ENCODE measurements around the gene IGSF1. TPM values are rescaled to one million over a fixed set of nuclear protein-coding genes. Genes with fewer than 3 reads are reported as not detected.

The IGSF1 gene
- total and polyA plus RNA-seq, 2 of the 13 experiments (the other 11 are each of a cell fraction or from before 2014, with no cell fraction given), result 58.7 to 108 TPM

DNA sequence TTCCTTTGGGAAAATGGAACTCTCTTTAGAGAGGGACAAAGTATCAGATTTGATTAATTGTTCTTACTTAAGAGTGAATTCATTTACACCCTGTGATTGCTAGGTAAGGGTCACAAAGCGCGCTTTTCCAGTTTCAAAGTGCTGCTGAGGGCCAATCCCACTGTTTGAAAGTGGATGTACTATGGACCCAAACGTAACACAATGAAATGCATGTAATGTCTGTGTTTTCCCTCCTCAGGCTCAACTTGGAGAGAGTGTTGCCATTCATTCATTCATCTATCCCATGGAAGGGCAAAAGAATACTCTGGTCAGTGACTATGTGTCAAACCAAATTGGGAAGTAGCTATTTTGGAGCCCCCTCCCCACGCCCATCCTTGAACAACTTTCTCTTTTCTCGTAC, 16.1 kb downstream of the IGSF1 start (continued):
- TF ChIP-seq SOX13 (IDR thresholded peaks at IDR 0.05), result no peak
- TF ChIP-seq SOX13 (CRISPR knock-in tag; conservative IDR thresholded peaks at IDR 0.05 in 1 of 2, IDR thresholded peaks at IDR 0.05 in 1 of 2), result peak in 1 of 2 experiments; percentile 40; a peak in 1 of 4 replicates
- TF ChIP-seq ZNF30 (CRISPR knock-in tag; IDR thresholded peaks at IDR 0.05), result no peak
- peak; percentile 70 for TF ChIP-seq HNF4A (CRISPR knock-in tag; IDR thresholded peaks at IDR 0.05)
- TF ChIP-seq, protein P1, sequence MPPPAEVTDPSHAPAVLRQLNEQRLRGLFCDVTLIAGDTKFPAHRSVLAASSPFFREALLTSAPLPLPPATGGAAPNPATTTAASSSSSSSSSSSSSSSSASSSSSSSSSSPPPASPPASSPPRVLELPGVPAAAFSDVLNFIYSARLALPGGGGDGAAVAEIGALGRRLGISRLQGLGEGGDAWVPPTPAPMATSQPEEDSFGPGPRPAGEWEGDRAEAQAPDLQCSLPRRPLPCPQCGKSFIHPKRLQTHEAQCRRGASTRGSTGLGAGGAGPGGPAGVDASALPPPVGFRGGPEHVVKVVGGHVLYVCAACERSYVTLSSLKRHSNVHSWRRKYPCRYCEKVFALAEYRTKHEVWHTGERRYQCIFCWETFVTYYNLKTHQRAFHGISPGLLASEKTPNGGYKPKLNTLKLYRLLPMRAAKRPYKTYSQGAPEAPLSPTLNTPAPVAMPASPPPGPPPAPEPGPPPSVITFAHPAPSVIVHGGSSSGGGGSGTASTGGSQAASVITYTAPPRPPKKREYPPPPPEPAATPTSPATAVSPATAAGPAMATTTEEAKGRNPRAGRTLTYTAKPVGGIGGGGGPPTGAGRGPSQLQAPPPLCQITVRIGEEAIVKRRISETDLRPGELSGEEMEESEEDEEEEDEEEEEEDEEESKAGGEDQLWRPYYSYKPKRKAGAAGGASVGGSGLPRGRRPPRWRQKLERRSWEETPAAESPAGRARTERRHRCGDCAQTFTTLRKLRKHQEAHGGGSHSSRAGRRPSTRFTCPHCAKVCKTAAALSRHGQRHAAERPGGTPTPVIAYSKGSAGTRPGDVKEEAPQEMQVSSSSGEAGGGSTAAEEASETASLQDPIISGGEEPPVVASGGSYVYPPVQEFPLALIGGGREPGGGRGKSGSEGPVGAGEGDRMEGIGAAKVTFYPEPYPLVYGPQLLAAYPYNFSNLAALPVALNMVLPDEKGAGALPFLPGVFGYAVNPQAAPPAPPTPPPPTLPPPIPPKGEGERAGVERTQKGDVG (CRISPR knock-in tag; IDR thresholded peaks at IDR 0.05; ENCODE audit: borderline replicate concordance), result no peak

GRCh38 chrX:131271826-131272225, 17.3 kb downstream of the IGSF1 start:
- CTCF ChIA-PET (ENCODE audit: low intra/inter-chr PET ratio, low total read pairs), result no interaction called here
- BruUV-seq (replicated peaks), result no TSS peak
- peak; percentile 83 for ATAC-seq
- TF ChIP-seq CEBPB (IDR thresholded peaks at IDR 0.05; ENCODE audit: borderline replicate concordance, low read depth, low read length), result peak; percentile 54; the same call in 1 of the 2 replicates
- TF ChIP-seq MAFG (CRISPR knock-in tag; IDR thresholded peaks at IDR 0.05), result no peak
- TF ChIP-seq MIER3 (CRISPR knock-in tag; IDR thresholded peaks at IDR 0.05; ENCODE audit: borderline replicate concordance), result 0 out of 2 replicates have a peak, but pooled peaks have one; percentile 29
- TF ChIP-seq, protein P2, sequence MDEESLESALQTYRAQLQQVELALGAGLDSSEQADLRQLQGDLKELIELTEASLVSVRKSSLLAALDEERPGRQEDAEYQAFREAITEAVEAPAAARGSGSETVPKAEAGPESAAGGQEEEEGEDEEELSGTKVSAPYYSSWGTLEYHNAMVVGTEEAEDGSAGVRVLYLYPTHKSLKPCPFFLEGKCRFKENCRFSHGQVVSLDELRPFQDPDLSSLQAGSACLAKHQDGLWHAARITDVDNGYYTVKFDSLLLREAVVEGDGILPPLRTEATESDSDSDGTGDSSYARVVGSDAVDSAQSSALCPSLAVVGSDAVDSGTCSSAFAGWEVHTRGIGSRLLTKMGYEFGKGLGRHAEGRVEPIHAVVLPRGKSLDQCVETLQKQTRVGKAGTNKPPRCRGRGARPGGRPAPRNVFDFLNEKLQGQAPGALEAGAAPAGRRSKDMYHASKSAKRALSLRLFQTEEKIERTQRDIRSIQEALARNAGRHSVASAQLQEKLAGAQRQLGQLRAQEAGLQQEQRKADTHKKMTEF (CRISPR knock-in tag; IDR thresholded peaks at IDR 0.05), result peak; percentile 30; the same call in 1 of the 2 replicates
- TF ChIP-seq SOX5 (CRISPR knock-in tag; IDR thresholded peaks at IDR 0.05; ENCODE audit: borderline replicate concordance), result peak; percentile 33; the same call in 1 of the 2 replicates
- peak; percentile 88 for TF ChIP-seq NCOR1 (IDR thresholded peaks at IDR 0.05; ENCODE audit: borderline replicate concordance, low read length)
- peak in 1 of 2 experiments; percentile 61; a peak in 2 of 4 replicates for TF ChIP-seq EP300 (IDR thresholded peaks at IDR 0.05; ENCODE audit: low read depth in 2 of 2, low read length in 2 of 2)
- no peak for TF ChIP-seq EP300 (CRISPR knock-in tag; IDR thresholded peaks at IDR 0.05; ENCODE audit: borderline replicate concordance)
- 0 out of 2 replicates have a peak, but pooled peaks have one; percentile 48 for TF ChIP-seq PHF21A (CRISPR knock-in tag; IDR thresholded peaks at IDR 0.05)
- peak; percentile 87; the same call in 1 of the 2 replicates for TF ChIP-seq RBAK (CRISPR knock-in tag; IDR thresholded peaks at IDR 0.05)
- no peak for TF ChIP-seq NFE2 (CRISPR knock-in tag; IDR thresholded peaks at IDR 0.05)
- TF ChIP-seq SIX4 (CRISPR knock-in tag; IDR thresholded peaks at IDR 0.05), result no peak; the same call in 1 of the 2 replicates
- no peak for TF ChIP-seq ZNF143 (CRISPR knock-in tag; IDR thresholded peaks at IDR 0.05)
- no peak for TF ChIP-seq ZNF263 (CRISPR knock-in tag; IDR thresholded peaks at IDR 0.05)
- TF ChIP-seq ZC3H4 (CRISPR knock-in tag; IDR thresholded peaks at IDR 0.05; ENCODE audit: borderline replicate concordance), result no peak
- TF ChIP-seq NCOA2 (CRISPR knock-in tag; IDR thresholded peaks at IDR 0.05), result peak; percentile 61
- no peak for TF ChIP-seq CBFB (CRISPR knock-in tag; IDR thresholded peaks at IDR 0.05)

More at GRCh38 chrX:131271826-131272225, 17.3 kb downstream of the IGSF1 start:
- H3K4me3 ChIP-seq (replicated peaks in 1 of 3; ENCODE audit: insufficient read depth in 1 of 3, low read depth in 2 of 3, low read length in 3 of 3), result no peak overlapping the region
- H3K27me3 ChIP-seq (ENCODE audit: control insufficient read depth in 1 of 2, insufficient read depth in 2 of 2, low read length in 2 of 2), result no peaks in the 10 kb centered on the region
- 0% methylated on average over 3 of the region's 3 CpGs for WGBS (ENCODE audit: low lambda C conversion rate)
- DNase-seq (ENCODE audit: low spot score) (peak; percentile 81), FAIRE-seq (peak; percentile 95)
- peak overlapping the region; percentile 17; the same call in 1 of the 2 replicates for H3K9ac ChIP-seq (ENCODE audit: insufficient read depth, low read depth, low read length)
- H3K79me2 ChIP-seq (ENCODE audit: insufficient read depth, low read length), result no peaks in the 10 kb centered on the region
- in situ Hi-C loops (cut with HindIII; ENCODE audit: extremely low pct_ligation_motif_present, low pct_unique_long_range_greater_than_20kb), result no loop called here
- no peaks in the 10 kb centered on the region; a peak in 2 of 5 replicates for H3K36me3 ChIP-seq (replicated peaks in 1 of 2; ENCODE audit: control insufficient read depth in 1 of 2, insufficient read depth in 2 of 2, low read length in 2 of 2)
- no peaks in the 10 kb centered on the region for H4K20me1 ChIP-seq (ENCODE audit: insufficient read depth, low read length)
- H3K27ac ChIP-seq (ENCODE audit: extremely low read length, insufficient read depth, low read length), result peak overlapping the region; percentile 87
- H2AFZ ChIP-seq (ENCODE audit: low read length), result no peak overlapping the region
- peak overlapping the region; percentile 26 for H3K4me2 ChIP-seq (ENCODE audit: low read depth, low read length)
- H3K4me1 ChIP-seq (ENCODE audit: insufficient read depth, low read length), result peaks cover 56% of the 10 kb centered on the region
- H3K9me3 ChIP-seq (ENCODE audit: low read length), result no peaks in the 10 kb centered on the region
- intact Hi-C loops (cut with micrococcal nuclease; ENCODE audit: unreplicated experiment), result no loop called here
- POLR2A ChIA-PET, result interaction anchor here (1.2 kb wide), 1 partner anchor 16 kb away, joined by 5 read pairs; no protein-coding TSS in a partner anchor

Measured in HepG2 (cell line).